CD4-positive, alpha-beta T cell treated with Interleukin-17A for 4 hours (primary cell): ENCODE results near the gene TEFM.
"Not testable (repeated sequence)": the region's sequence is repeated elsewhere in the genome, so short reads cannot be mapped to it uniquely, and the experiment has no call there.

Source experiments
- DNase-seq: peaks from one replicate; pipeline ENCODE4 v3.0.0-alpha.2; 2020; ENCODE audit warnings: mixed read lengths

Gene TEFM

GRCh38 chr17:30920683-30921543 is 14.9 kb upstream of the TEFM start:
- no peak for DNase-seq

GRCh38 chr17:30920282-30920681 is 14.2 kb upstream of the TEFM start:
- DNase-seq: no peak

GRCh38 chr17:30917050-30917449 is 11.0 kb upstream of the TEFM start:
- no peak for DNase-seq

GRCh38 chr17:30915833-30916611 is 10.0 kb upstream of the TEFM start:
- DNase-seq: no peak

GRCh38 chr17:30913955-30914354 is 7.9 kb upstream of the TEFM start:
- DNase-seq: no peak

- not testable (repeated sequence) for DNase-seq
Measured at GRCh38 chr17:30910151-30910550, 4.1 kb upstream of the TEFM start.

GRCh38 chr17:30908717-30909420 is 2.8 kb upstream of the TEFM start:
- DNase-seq: no peak

GRCh38 chr17:30905742-30906100 is 317 bp downstream of the TEFM start:
- DNase-seq: peak; percentile 14

- DNase-seq: no peak
Measured at GRCh38 chr17:30897311-30897710, 8.7 kb downstream of the TEFM start.

- DNase-seq: no peak
Measured at GRCh38 chr17:30894236-30894635, 11.8 kb downstream of the TEFM start.

GRCh38 chr17:30886187-30886586 is 19.9 kb downstream of the TEFM start:
- no peak for DNase-seq

- no peak for DNase-seq
Measured at GRCh38 chr17:30869005-30869404, 37.0 kb downstream of the TEFM start.

GRCh38 chr17:30864636-30865035 is 41.4 kb downstream of the TEFM start:
- no peak for DNase-seq

- DNase-seq: no peak
Measured at GRCh38 chr17:30858556-30859250, 47.3 kb downstream of the TEFM start.

GRCh38 chr17:30854146-30854545 is 51.9 kb downstream of the TEFM start:
- no peak for DNase-seq
